Retina (tissue), 1 donor: ENCODE data around the gene PHF2.
A peak's percentile ranks its signal among the peaks of the same experiment; 100 is the strongest.
"Not testable (repeated sequence)": the region's sequence is repeated elsewhere in the genome, so short reads cannot be mapped to it uniquely, and the experiment has no call there.

Source experiments
- DNase-seq: peaks from one replicate; pipeline ENCODE4 v3.0.0-alpha.2; 2016

PHF2 gene

GRCh38 chr9:93655621-93656425 lies 79.4 kb downstream of the PHF2 start:
- DNase-seq: no peak

- DNase-seq: no peak
These were observed 80.2 kb downstream of the PHF2 start for GRCh38 chr9:93656426-93657239.

GRCh38 chr9:93657331-93658111 lies 81.1 kb downstream of the PHF2 start:
- no peak for DNase-seq

- DNase-seq: no peak
These were observed 82.0 kb downstream of the PHF2 start for GRCh38 chr9:93658184-93658925.

- no peak for DNase-seq
These were observed 82.9 kb downstream of the PHF2 start for GRCh38 chr9:93659044-93659836.

GRCh38 chr9:93659837-93660177 lies 83.4 kb downstream of the PHF2 start:
- no peak for DNase-seq

- DNase-seq: no peak
These were observed 84.1 kb downstream of the PHF2 start for GRCh38 chr9:93660352-93661046.

GRCh38 chr9:93661591-93661990 lies 85.2 kb downstream of the PHF2 start:
- no peak for DNase-seq

GRCh38 chr9:93662016-93662638 lies 85.7 kb downstream of the PHF2 start:
- DNase-seq: no peak

GRCh38 chr9:93662952-93663572 lies 86.7 kb downstream of the PHF2 start:
- no peak for DNase-seq

GRCh38 chr9:93663877-93664548 lies 87.6 kb downstream of the PHF2 start:
- DNase-seq: no peak

GRCh38 chr9:93664549-93665120 lies 88.3 kb downstream of the PHF2 start:
- DNase-seq: no peak

- no peak for DNase-seq
These were observed 88.8 kb downstream of the PHF2 start for GRCh38 chr9:93665128-93665636.

GRCh38 chr9:93665637-93666438 lies 89.5 kb downstream of the PHF2 start:
- no peak for DNase-seq

- DNase-seq: not testable (repeated sequence)
These were observed 90.0 kb downstream of the PHF2 start for GRCh38 chr9:93666439-93666784.

- DNase-seq: no peak
These were observed 90.6 kb downstream of the PHF2 start for GRCh38 chr9:93667006-93667405.

GRCh38 chr9:93667627-93668026 lies 91.2 kb downstream of the PHF2 start:
- no peak for DNase-seq

- peak; percentile 35 for DNase-seq
These were observed 92.0 kb downstream of the PHF2 start for GRCh38 chr9:93668261-93668871.
